ENCODE results near the gene ASIP.
A peak's percentile ranks its signal among the peaks of the same experiment; 100 is the strongest.
"Not testable (repeated sequence)": the region's sequence is repeated elsewhere in the genome, so short reads cannot be mapped to it uniquely, and the experiment has no call there.

The ASIP gene

GRCh38 chr20:34220561-34220960, 20.7 kb upstream of the ASIP start:
- no peak for ATAC-seq
- TF ChIP-seq TSHZ2 (CRISPR knock-in tag; IDR thresholded peaks at IDR 0.05) (no peak), ZNF70 (CRISPR knock-in tag; IDR thresholded peaks at IDR 0.05) (no peak), CSDC2 (CRISPR knock-in tag; IDR thresholded peaks at IDR 0.05) (no peak), ESRRG (CRISPR knock-in tag; IDR thresholded peaks at IDR 0.05) (no peak), CSRNP3 (CRISPR knock-in tag; IDR thresholded peaks at IDR 0.05) (no peak), RARB (CRISPR knock-in tag; IDR thresholded peaks at IDR 0.05) (no peak), SNAI2 (CRISPR knock-in tag; IDR thresholded peaks at IDR 0.05) (no peak), PATZ1 (CRISPR knock-in tag; IDR thresholded peaks at IDR 0.05; ENCODE audit: borderline replicate concordance) (no peak), PPARA (CRISPR knock-in tag; IDR thresholded peaks at IDR 0.05; ENCODE audit: borderline replicate concordance) (no peak), ZNF565 (CRISPR knock-in tag; conservative IDR thresholded peaks at IDR 0.05; ENCODE audit: low read depth) (no peak), OSR1 (CRISPR knock-in tag; IDR thresholded peaks at IDR 0.05) (no peak), ARNTL (CRISPR knock-in tag; IDR thresholded peaks at IDR 0.05; ENCODE audit: borderline replicate concordance, low read depth) (no peak), ISL1 (CRISPR knock-in tag; IDR thresholded peaks at IDR 0.05) (no peak), ZNF8 (CRISPR knock-in tag; IDR thresholded peaks at IDR 0.05) (no peak), TOX (CRISPR knock-in tag; IDR thresholded peaks at IDR 0.05; ENCODE audit: borderline replicate concordance) (no peak), ZFP30 (CRISPR knock-in tag; IDR thresholded peaks at IDR 0.05) (no peak), ZFP3 (CRISPR knock-in tag; IDR thresholded peaks at IDR 0.05) (no peak), ZC3H10 (CRISPR knock-in tag; IDR thresholded peaks at IDR 0.05) (no peak), CREB5 (CRISPR knock-in tag; IDR thresholded peaks at IDR 0.05; ENCODE audit: low read depth) (no peak), BACH2 (CRISPR knock-in tag; IDR thresholded peaks at IDR 0.05; ENCODE audit: borderline replicate concordance) (no peak)

DNA sequence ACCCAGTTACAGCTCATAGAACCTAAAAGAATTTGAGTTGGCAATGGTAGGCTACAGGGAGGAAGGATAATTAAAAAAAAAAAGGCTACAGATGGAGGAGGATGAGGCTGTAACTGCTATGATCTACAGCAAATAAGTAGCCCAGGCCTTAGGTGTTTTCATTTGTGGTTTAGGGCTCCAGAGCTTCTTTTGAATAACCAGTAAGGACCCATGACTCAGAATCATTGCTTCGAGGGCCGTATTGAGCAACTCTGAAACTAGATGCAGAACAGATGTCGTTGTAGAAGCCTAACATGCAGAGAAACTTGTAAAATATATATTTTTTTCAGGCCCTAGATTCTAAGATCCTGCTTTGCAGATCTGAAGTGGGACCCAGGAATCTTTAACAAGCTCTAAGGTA, 19.0 kb upstream of the ASIP start:
- ATAC-seq = peak; percentile 26; the same call in 1 of the 3 replicates
- TF ChIP-seq ZNF70 (CRISPR knock-in tag; IDR thresholded peaks at IDR 0.05) (no peak), ZNF565 (CRISPR knock-in tag; conservative IDR thresholded peaks at IDR 0.05; ENCODE audit: low read depth) (no peak), ZFP3 (CRISPR knock-in tag; IDR thresholded peaks at IDR 0.05) (no peak), TOX (CRISPR knock-in tag; IDR thresholded peaks at IDR 0.05; ENCODE audit: borderline replicate concordance) (no peak), ZC3H10 (CRISPR knock-in tag; IDR thresholded peaks at IDR 0.05) (no peak), OSR1 (CRISPR knock-in tag; IDR thresholded peaks at IDR 0.05) (no peak), PATZ1 (CRISPR knock-in tag; IDR thresholded peaks at IDR 0.05; ENCODE audit: borderline replicate concordance) (no peak)

GRCh38 chr20:34224251-34224650, 17.0 kb upstream of the ASIP start:
- ATAC-seq = not testable (repeated sequence)

Measured in SK-N-SH treated with all-trans-retinoic acid at 6 μM for 48 hours (cell line).